ENCODE data around the gene SLC5A12. TPM values are rescaled to one million over a fixed set of nuclear protein-coding genes. Genes with fewer than 3 reads are reported as not detected.
"Not testable (repeated sequence)": the region's sequence is repeated elsewhere in the genome, so short reads cannot be mapped to it uniquely, and the experiment has no call there.

Gene SLC5A12
- total and polyA plus RNA-seq, 3 donors from 2014 or later = 0.12 to 0.47 (median 0.15) TPM

DNA sequence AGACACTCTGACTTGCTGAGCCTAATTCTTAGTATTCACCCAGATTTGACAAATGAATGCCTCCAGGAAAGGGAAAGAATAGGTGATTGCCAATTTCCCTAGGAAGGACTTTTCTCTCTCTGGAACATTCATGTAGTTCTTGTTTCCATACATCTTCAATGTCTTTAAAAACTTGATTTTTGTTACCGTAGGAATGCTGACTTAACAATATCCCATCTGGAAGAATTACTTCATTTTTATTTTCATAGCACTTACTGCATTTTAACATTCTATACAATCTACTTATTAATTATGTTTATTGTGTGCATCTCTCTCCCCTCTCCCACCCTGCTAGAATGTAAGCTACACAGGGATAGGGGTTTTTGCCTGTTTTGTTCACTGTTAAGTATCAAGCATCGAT is 66.6 kb downstream of the SLC5A12 start:
- no peak for TF ChIP-seq POLR2A (IDR thresholded peaks at IDR 0.05)
- TF ChIP-seq, protein P1, sequence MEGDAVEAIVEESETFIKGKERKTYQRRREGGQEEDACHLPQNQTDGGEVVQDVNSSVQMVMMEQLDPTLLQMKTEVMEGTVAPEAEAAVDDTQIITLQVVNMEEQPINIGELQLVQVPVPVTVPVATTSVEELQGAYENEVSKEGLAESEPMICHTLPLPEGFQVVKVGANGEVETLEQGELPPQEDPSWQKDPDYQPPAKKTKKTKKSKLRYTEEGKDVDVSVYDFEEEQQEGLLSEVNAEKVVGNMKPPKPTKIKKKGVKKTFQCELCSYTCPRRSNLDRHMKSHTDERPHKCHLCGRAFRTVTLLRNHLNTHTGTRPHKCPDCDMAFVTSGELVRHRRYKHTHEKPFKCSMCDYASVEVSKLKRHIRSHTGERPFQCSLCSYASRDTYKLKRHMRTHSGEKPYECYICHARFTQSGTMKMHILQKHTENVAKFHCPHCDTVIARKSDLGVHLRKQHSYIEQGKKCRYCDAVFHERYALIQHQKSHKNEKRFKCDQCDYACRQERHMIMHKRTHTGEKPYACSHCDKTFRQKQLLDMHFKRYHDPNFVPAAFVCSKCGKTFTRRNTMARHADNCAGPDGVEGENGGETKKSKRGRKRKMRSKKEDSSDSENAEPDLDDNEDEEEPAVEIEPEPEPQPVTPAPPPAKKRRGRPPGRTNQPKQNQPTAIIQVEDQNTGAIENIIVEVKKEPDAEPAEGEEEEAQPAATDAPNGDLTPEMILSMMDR (IDR thresholded peaks at IDR 0.05) = no peak
- no peaks in the 10 kb centered on the region for H3K27me3 ChIP-seq
- 85 to 90% methylated on average over 2 of the region's 2 CpGs for WGBS, 2 donors
- no peak for DNase-seq
- H3K4me1 ChIP-seq = no peaks in the 10 kb centered on the region
- intact Hi-C loops (cut with DNase I; ENCODE audit: low total_unique reads) = no loop called here
- H3K36me3 ChIP-seq (ENCODE audit: low read depth, missing control alignments) = no peaks in the 10 kb centered on the region
- H3K4me3 ChIP-seq = no peak overlapping the region
- H3K27ac ChIP-seq = no peak overlapping the region
- no peaks in the 10 kb centered on the region for H3K9me3 ChIP-seq

DNA sequence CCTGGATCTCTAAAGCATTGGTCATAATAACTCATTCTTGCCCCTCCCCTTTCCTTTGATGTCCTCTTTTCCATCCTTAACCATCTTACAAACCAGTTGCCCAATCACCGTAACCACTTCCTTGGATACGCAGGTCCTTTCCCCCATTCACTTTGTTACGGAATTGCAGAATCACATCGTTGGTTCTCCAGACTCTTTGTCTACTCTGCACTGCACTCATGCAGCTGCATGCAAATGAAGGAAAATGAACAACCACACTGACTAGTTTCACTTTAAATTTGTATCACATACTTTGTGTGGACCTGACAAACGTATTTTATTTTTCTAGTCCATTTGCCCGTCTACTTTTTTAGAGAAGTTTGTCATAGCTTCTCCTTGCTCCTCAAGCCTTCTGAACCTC is 69.9 kb downstream of the SLC5A12 start:
- no peak overlapping the region for H3K4me3 ChIP-seq
- intact Hi-C loops (cut with DNase I; ENCODE audit: low total_unique reads) = no loop called here
- no peak for TF ChIP-seq POLR2A (IDR thresholded peaks at IDR 0.05)
- TF ChIP-seq, protein P1 (IDR thresholded peaks at IDR 0.05) = no peak
- H3K36me3 ChIP-seq (ENCODE audit: low read depth, missing control alignments) = no peaks in the 10 kb centered on the region
- H3K4me1 ChIP-seq = no peaks in the 10 kb centered on the region
- H3K9me3 ChIP-seq = no peaks in the 10 kb centered on the region
- no peaks in the 10 kb centered on the region for H3K27me3 ChIP-seq
- DNase-seq = no peak
- no peak overlapping the region for H3K27ac ChIP-seq
- 75 to 83% methylated on average over 6 of the region's 6 CpGs for WGBS, 2 donors

DNA sequence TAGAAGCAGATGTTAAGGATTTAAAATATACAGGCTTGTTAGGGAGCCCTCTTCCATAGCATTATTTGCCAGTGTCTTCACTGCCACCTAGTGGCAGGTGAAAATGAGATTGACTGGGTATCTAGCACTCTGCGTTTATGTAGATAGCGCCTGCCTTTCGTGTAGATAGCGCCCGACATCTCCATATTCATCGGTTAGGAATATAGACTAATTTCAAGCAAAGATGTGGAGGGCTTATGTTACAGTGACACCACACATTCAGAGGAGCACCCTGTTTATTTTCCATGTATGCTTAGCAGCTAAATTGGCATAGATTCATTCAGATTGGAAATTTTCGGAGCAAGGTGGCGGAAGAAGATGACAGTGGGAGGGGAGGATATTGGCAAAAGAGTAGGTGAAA is 72.0 kb downstream of the SLC5A12 start:
- no peaks in the 10 kb centered on the region for H3K9me3 ChIP-seq
- DNase-seq = peak; percentile 84

DNA sequence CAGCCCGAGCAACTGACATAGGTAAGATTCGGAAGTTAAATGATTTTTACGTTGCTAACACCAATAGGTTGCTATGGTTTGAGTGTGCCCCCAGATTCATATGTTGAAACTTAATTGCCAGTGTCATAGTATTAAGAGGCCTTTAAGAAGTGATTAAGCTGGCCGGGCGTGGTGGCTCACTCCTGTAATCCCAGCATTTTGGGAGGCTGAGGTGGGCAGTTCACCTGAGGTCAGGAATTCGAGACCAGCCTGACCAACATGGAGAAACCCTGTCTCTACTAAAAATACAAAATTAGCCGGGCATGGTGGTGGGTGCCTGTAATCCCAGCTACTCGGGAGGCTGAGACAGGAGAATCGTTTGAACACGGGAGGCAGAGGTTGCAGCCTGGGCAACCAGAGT is 78.5 kb downstream of the SLC5A12 start:
- H3K27ac ChIP-seq; H3K4me1 ChIP-seq; intact Hi-C loops (cut with DNase I; ENCODE audit: low total_unique reads); H3K27me3 ChIP-seq; H3K36me3 ChIP-seq (ENCODE audit: low read depth, missing control alignments); H3K9me3 ChIP-seq; DNase-seq; H3K4me3 ChIP-seq: not testable (repeated sequence)
- WGBS, 2 donors = 92 to 96% methylated on average over 10 of the region's 10 CpGs

More for the DNA sequence above, 72.0 kb downstream of the SLC5A12 start:
- WGBS, 2 donors = 26% methylated on average over 8 of the region's 8 CpGs
- no peak overlapping the region for H3K4me3 ChIP-seq
- no peaks in the 10 kb centered on the region for H3K36me3 ChIP-seq (ENCODE audit: low read depth, missing control alignments)
- no peak for TF ChIP-seq POLR2A (IDR thresholded peaks at IDR 0.05)
- TF ChIP-seq, protein P1 (IDR thresholded peaks at IDR 0.05) = peak in 1 of 3 experiments; percentile 47
- intact Hi-C loops (cut with DNase I; ENCODE audit: low total_unique reads) = no loop called here
- H3K27me3 ChIP-seq = no peaks in the 10 kb centered on the region
- no peak overlapping the region for H3K27ac ChIP-seq
- H3K4me1 ChIP-seq = no peaks in the 10 kb centered on the region

DNA sequence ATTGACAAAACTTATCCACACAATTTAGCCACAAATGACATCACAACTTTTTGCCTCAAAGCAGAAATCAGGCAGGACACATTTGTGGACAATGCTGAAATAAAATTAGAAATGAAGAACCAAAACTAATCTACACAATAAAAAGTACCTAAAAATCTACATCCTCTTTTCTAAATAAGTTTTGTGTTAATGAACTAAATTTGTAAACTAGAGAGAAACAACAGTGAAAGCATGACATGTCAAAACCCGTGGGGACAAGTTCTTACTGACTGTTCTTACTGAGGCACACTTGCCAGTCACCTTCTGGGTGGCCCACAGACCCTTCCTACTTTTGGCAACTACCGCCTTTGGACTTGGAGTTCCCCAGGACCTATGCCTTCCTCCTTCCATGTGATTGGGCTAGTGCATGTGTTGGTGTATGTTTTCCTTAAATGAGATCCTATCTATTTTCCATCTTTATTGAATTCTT is 89.1 kb downstream of the SLC5A12 start:
- TF ChIP-seq, protein P1 (IDR thresholded peaks at IDR 0.05) = no peak
- no peak for TF ChIP-seq POLR2A (IDR thresholded peaks at IDR 0.05)
- 33 to 57% methylated on average over 2 of the region's 2 CpGs for WGBS, 2 donors
- Histone ChIP-seq H3K27ac (no peak overlapping the region), H3K36me3 (ENCODE audit: low read depth, missing control alignments) (no peaks in the 10 kb centered on the region), H3K4me3 (no peak overlapping the region), H3K4me1 (no peaks in the 10 kb centered on the region), H3K9me3 (no peaks in the 10 kb centered on the region), H3K27me3 (no peaks in the 10 kb centered on the region)
- DNase-seq = no peak
- intact Hi-C loops (cut with DNase I; ENCODE audit: low total_unique reads) = no loop called here
